ENCODE results near the gene AUTS2. TPM values are rescaled to one million over a fixed set of nuclear protein-coding genes. Genes with fewer than 3 reads are reported as not detected.

Gene AUTS2
- total RNA-seq, 2 experiments from 2014 or later = 16.9 to 17.7 TPM

GRCh38 chr7:69661342-69661741, 63.1 kb downstream of the AUTS2 start:
- H3K27me3 Mint-ChIP-seq = peaks cover 1% of the 10 kb centered on the region
- H3K36me3 Mint-ChIP-seq (ENCODE audit: low read depth) = no peaks in the 10 kb centered on the region
- POLR2A ChIA-PET = no interaction called here
- no peaks in the 10 kb centered on the region for H3K9me3 Mint-ChIP-seq
- H3K4me1 Mint-ChIP-seq = no peaks in the 10 kb centered on the region
- CTCF ChIA-PET = no interaction called here
- no peak for DNase-seq
- H3K4me3 Mint-ChIP-seq = no peak overlapping the region
- H3K27ac Mint-ChIP-seq = no peak overlapping the region

- Mint-ChIP-seq H3K4me3 (no peak overlapping the region), H3K36me3 (ENCODE audit: low read depth) (no peaks in the 10 kb centered on the region), H3K27me3 (peaks cover 1% of the 10 kb centered on the region), H3K27ac (no peak overlapping the region), H3K4me1 (no peaks in the 10 kb centered on the region), H3K9me3 (no peaks in the 10 kb centered on the region)
- no peak for DNase-seq
- ChIA-PET CTCF (no interaction called here), POLR2A (no interaction called here)
Observed at GRCh38 chr7:69663911-69664832, 65.9 kb downstream of the AUTS2 start.

GRCh38 chr7:69665369-69665768, 67.1 kb downstream of the AUTS2 start:
- no peaks in the 10 kb centered on the region for H3K36me3 Mint-ChIP-seq (ENCODE audit: low read depth)
- H3K4me3 Mint-ChIP-seq = no peak overlapping the region
- no peaks in the 10 kb centered on the region for H3K9me3 Mint-ChIP-seq
- no peak for DNase-seq
- H3K27ac Mint-ChIP-seq = no peak overlapping the region
- H3K27me3 Mint-ChIP-seq = peaks cover 1% of the 10 kb centered on the region
- no peaks in the 10 kb centered on the region for H3K4me1 Mint-ChIP-seq
- POLR2A ChIA-PET = no interaction called here
- CTCF ChIA-PET = no interaction called here

GRCh38 chr7:69668339-69668870, 70.1 kb downstream of the AUTS2 start:
- Mint-ChIP-seq H3K4me1 (no peaks in the 10 kb centered on the region), H3K9me3 (no peaks in the 10 kb centered on the region), H3K4me3 (no peak overlapping the region), H3K27me3 (no peaks in the 10 kb centered on the region), H3K27ac (no peak overlapping the region), H3K36me3 (ENCODE audit: low read depth) (no peaks in the 10 kb centered on the region)
- POLR2A ChIA-PET = no interaction called here
- CTCF ChIA-PET = no interaction called here
- DNase-seq = no peak

GRCh38 chr7:69670701-69671100, 72.4 kb downstream of the AUTS2 start:
- Mint-ChIP-seq H3K36me3 (ENCODE audit: low read depth) (no peaks in the 10 kb centered on the region), H3K9me3 (no peaks in the 10 kb centered on the region), H3K4me1 (no peaks in the 10 kb centered on the region), H3K27ac (no peak overlapping the region), H3K4me3 (no peak overlapping the region), H3K27me3 (no peaks in the 10 kb centered on the region)
- DNase-seq = no peak
- ChIA-PET POLR2A (no interaction called here), CTCF (no interaction called here)

GRCh38 chr7:69673074-69673473, 74.8 kb downstream of the AUTS2 start:
- Mint-ChIP-seq H3K27ac (no peak overlapping the region), H3K36me3 (ENCODE audit: low read depth) (no peaks in the 10 kb centered on the region), H3K9me3 (no peaks in the 10 kb centered on the region), H3K4me3 (no peak overlapping the region), H3K27me3 (no peaks in the 10 kb centered on the region), H3K4me1 (no peaks in the 10 kb centered on the region)
- ChIA-PET CTCF (no interaction called here), POLR2A (no interaction called here)
- no peak for DNase-seq

GRCh38 chr7:69674701-69675182, 76.5 kb downstream of the AUTS2 start:
- no peak for DNase-seq
- Mint-ChIP-seq H3K27me3 (no peaks in the 10 kb centered on the region), H3K4me3 (no peak overlapping the region)

GRCh38 chr7:69676247-69676646, 78.0 kb downstream of the AUTS2 start:
- H3K27ac Mint-ChIP-seq = no peak overlapping the region
- no peaks in the 10 kb centered on the region for H3K27me3 Mint-ChIP-seq
- H3K9me3 Mint-ChIP-seq = no peaks in the 10 kb centered on the region

More at GRCh38 chr7:69674701-69675182, 76.5 kb downstream of the AUTS2 start:
- ChIA-PET CTCF (no interaction called here), POLR2A (no interaction called here)
- Mint-ChIP-seq H3K4me1 (no peaks in the 10 kb centered on the region), H3K36me3 (ENCODE audit: low read depth) (no peaks in the 10 kb centered on the region), H3K9me3 (no peaks in the 10 kb centered on the region), H3K27ac (no peak overlapping the region)

GRCh38 chr7:69677054-69677852, 79.0 kb downstream of the AUTS2 start:
- no peak for DNase-seq
- H3K36me3 Mint-ChIP-seq (ENCODE audit: low read depth) = no peaks in the 10 kb centered on the region
- no peaks in the 10 kb centered on the region for H3K9me3 Mint-ChIP-seq
- ChIA-PET CTCF (no interaction called here), POLR2A (no interaction called here)
- H3K27me3 Mint-ChIP-seq = no peaks in the 10 kb centered on the region
- H3K4me3 Mint-ChIP-seq = no peak overlapping the region
- H3K4me1 Mint-ChIP-seq = no peaks in the 10 kb centered on the region
- no peak overlapping the region for H3K27ac Mint-ChIP-seq

More at GRCh38 chr7:69676247-69676646, 78.0 kb downstream of the AUTS2 start:
- DNase-seq = no peak
- no peaks in the 10 kb centered on the region for H3K4me1 Mint-ChIP-seq
- ChIA-PET CTCF (no interaction called here), POLR2A (no interaction called here)
- H3K36me3 Mint-ChIP-seq (ENCODE audit: low read depth) = no peaks in the 10 kb centered on the region
- no peak overlapping the region for H3K4me3 Mint-ChIP-seq

GRCh38 chr7:69677881-69678493, 79.7 kb downstream of the AUTS2 start:
- CTCF ChIA-PET = no interaction called here
- Mint-ChIP-seq H3K4me3 (no peak overlapping the region), H3K4me1 (no peaks in the 10 kb centered on the region), H3K27me3 (no peaks in the 10 kb centered on the region), H3K9me3 (no peaks in the 10 kb centered on the region), H3K36me3 (ENCODE audit: low read depth) (no peaks in the 10 kb centered on the region), H3K27ac (no peak overlapping the region)
- POLR2A ChIA-PET = no interaction called here
- DNase-seq = no peak

GRCh38 chr7:69678494-69679187, 80.4 kb downstream of the AUTS2 start:
- CTCF ChIA-PET = no interaction called here
- POLR2A ChIA-PET = no interaction called here
- Mint-ChIP-seq H3K27ac (no peak overlapping the region), H3K4me3 (no peak overlapping the region), H3K36me3 (ENCODE audit: low read depth) (no peaks in the 10 kb centered on the region), H3K4me1 (no peaks in the 10 kb centered on the region), H3K27me3 (no peaks in the 10 kb centered on the region), H3K9me3 (no peaks in the 10 kb centered on the region)
- DNase-seq = no peak

GRCh38 chr7:69681181-69681580, 82.9 kb downstream of the AUTS2 start:
- ChIA-PET CTCF (no interaction called here), POLR2A (no interaction called here)
- Mint-ChIP-seq H3K4me3 (no peak overlapping the region), H3K27me3 (no peaks in the 10 kb centered on the region), H3K36me3 (ENCODE audit: low read depth) (no peaks in the 10 kb centered on the region), H3K9me3 (peaks cover 2% of the 10 kb centered on the region), H3K4me1 (peaks cover 3% of the 10 kb centered on the region), H3K27ac (no peak overlapping the region)
- DNase-seq = no peak

- no peak for DNase-seq
- Mint-ChIP-seq H3K4me1 (peaks cover 3% of the 10 kb centered on the region), H3K27ac (no peak overlapping the region), H3K4me3 (no peak overlapping the region), H3K9me3 (peaks cover 2% of the 10 kb centered on the region), H3K36me3 (ENCODE audit: low read depth) (no peaks in the 10 kb centered on the region), H3K27me3 (no peaks in the 10 kb centered on the region)
- ChIA-PET POLR2A (no interaction called here), CTCF (no interaction called here)
Observed at GRCh38 chr7:69682518-69682917, 84.2 kb downstream of the AUTS2 start.
